Limb (tissue), 2 donors: ENCODE results near the gene DLL4.

Experiments used
- DNase-seq, 2 donors: peaks; one replicate each; pipeline ENCODE4 v3.0.0-alpha.2; 2016; ENCODE audit errors: extremely low spot score in 2 of 2

DLL4 gene

DNA sequence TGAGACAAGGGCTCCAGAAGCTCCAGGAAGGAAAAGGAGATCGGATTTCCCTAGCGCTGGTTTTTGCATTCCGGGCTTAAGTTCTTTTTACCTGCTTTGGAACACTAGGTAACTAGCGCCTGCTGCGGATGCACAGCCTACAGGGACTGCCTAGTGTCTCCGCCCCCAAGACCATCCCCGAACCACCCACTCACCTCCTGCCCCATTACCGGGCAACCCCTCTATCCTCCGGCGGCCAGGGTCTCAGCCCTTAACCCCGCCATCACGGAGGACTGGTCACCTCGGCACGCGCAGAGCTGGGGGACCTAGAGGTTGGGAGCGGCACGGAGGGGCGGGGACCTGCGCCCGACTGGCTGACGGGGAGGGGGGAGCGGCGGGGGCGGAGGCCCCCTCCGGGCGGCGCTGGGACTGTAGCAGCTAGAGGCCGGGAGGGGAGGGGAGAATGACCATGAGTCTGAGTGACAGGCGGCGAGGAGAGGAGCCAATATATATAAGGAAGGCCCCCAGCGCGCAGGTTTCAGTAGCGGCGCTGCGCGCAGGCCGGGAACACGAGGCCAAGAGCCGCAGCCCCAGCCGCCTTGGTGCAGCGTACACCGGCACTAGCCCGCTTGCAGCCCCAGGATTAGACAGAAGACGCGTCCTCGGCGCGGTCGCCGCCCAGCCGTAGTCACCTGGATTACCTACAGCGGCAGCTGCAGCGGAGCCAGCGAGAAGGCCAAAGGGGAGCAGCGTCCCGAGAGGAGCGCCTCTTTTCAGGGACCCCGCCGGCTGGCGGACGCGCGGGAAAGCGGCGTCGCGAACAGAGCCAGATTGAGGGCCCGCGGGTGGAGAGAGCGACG lies at the start of gene DLL4:
DLL4 (plus strand) TSS at position 520 of the 839 bp plus-strand sequence. CDS start 329 bp downstream, outside the sequence.
- DNase-seq, result peak; percentile 30 to 74

DNA sequence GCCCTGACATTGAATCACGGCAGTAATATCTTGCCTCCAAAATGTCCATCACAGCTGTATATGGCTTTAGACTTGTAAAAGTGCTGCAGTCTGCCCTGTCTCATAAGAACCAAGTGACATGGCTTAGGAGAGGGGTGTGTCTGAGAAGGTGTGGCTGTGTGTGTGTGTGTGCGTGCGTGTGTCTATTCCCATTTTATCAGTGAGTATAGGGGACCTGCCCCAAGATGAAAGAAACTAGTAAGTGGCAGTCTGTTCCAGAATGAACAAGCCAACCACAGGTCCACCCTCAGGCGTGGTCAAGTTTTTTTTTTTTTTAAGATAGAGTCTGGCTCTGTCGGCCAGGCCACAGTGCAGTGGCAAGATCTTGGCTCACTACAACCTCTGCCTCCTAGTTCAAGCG lies 49.5 kb upstream of the DLL4 start:
- no peak for DNase-seq

DNA sequence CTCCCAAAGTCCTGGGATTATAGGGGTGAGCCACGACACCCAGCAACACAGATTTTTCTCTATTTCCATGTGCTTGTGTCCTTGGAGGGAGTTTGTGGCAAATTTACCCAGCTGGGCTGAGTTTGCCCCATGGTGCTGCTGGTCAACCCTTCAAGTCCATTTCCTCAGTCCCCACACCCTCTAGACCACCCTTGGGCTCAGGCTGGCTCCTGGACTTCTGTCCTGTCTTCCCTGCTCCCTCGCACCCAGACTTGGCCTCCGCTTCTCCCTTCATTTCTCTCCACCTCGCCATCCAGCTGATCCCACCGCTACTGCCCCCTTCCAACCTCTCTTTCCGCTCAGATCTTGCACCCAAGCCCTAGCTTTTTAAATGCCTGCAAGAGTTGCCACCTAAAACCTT lies 47.8 kb upstream of the DLL4 start:
- DNase-seq, result no peak

DNA sequence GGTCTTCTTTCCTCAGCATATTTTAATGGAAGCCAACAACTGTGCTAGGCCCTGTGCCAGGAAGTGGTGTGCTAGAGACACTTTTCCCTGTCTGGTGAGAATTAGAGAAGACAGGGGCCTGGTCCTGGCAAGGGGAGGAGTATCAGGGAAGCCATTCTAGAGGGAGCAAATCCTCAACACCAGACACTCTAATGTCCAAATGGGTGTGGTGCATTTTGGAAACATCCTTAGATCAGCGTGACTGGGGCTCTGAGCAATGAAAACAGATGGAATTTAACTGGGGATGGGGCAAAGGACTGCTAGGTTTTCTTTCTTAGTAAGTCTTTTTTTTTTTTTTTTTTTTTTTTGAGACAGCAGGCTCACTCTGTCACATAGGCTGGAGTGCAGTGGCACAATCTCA lies 42.6 kb upstream of the DLL4 start:
- no peak for DNase-seq

DNA sequence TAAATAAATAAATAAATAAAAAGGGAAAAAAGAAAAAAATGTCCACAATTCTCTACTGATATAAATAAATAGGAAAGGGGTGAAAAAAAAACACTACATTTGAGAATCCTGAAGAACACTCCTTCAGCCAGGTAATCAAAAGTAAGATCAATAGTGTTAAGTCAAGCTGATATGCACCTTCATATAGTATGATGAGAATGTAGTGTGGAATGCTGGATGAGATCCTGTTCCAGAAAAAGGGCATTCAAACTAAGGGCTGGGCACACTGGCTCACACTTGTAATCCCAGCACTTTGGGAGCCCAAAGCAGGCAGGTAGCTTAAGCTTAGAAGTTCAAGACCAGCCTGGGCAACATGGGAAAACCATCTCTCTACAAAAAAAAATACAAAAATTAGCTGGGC lies 40.0 kb upstream of the DLL4 start:
- no peak for DNase-seq

DNA sequence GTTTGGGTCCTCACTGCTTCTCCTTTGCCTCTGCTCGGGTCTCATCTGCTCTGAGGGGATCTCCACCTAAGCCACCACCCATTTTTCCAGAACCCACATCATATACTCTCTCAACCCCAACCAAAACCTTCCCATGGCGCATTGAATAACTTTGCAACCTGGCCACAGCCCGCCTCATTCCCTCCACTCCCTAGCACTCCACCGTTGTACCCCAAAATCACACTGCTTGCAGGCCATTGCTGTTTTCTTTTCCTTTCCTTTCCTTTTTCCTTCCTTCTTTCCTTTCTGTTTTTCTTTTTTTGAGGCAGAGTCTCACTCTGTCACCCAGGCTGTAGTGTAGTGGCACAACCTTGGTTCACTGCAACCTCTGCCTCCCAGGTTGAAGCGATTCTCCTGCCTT lies 38.0 kb upstream of the DLL4 start:
- DNase-seq, result no peak

DNA sequence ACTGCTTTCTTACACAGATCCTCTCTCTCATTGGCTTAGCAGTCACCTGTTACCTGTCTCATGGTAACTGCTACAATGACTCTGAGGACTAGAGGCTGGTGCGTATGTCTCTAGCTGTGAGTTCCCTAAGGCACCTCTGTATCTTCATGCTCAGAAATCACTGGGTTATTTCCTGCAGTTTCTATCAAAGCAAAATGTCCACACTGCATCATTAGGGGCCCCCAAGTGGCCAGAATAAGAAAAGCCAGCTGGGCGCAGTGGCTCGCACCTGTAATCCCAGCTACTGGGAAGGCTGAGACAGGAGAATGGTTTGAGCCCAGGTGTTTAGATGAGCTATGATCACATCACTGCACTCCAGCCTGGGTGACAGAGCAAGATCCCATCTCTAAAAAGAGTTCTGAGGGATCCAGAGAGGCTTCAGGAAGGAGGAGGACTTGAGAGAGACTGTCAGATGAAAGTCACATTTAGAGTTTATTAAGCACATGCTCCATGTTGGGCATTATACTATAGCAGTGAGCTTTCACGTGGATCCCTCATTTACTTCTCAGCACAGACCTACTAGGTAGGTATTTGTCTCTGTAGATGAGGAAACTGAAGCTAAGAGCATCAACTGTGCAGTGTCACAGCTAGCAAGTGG lies 37.2 kb upstream of the DLL4 start:
- no peak for DNase-seq

DNA sequence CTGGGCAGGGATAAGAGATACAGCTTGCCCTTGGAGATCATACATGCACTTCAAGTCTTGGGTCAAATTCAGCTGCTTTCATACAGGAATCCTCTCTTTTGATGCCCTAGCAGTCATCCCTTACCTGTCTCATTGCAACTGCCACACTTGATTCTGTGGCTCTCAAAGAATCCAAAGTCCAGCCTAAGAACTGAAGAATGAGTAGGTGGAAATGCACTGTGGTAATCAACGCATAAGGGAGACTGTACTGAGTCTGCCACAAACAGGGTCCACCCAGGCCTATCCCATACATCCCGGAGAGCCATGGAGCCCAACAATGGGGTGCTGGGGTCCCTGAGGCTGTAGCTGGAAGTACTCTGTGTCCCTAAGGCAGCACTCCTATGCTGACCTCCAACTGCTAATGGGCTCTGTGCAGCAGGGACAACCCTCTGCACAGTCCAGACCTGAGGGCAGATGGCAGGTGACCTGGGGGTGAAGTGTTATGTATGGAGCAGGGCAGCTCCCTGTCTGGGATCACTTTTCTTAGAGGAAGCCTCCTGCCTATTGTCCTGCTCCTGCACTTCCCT lies 36.6 kb upstream of the DLL4 start:
- DNase-seq, result no peak

DNA sequence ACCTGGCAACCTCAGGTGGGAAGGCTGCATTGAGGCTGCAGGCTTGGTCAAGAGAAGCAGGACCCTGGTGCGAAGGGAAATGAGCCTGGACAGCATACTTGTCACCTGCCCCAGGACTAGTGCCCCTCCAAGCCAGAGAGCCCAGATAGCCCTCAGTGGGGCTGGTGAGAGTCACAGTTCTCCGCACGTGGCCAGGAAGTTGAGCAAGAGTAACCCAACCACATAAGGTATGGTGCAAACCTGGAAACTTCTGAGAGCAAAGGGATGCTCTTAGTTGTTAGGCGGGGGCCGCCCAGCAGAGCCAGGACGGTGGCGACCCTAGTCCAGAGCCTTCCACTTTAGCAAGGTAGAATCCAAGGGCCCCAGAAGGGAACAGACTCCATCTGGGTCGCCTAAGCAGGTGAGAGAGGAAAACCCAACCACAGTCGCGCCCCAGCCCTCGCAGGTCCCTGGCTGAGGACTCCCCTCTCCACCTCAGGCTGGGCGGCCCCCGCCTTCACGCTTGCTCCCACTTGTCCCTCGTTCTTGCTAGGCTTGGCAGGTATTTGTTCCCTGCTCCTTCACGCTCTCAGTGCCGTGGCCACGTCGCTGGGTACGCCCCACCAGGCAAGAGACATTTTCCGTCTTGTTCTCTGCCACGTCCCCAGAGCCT lies 36.0 kb upstream of the DLL4 start:
- no peak for DNase-seq

DNA sequence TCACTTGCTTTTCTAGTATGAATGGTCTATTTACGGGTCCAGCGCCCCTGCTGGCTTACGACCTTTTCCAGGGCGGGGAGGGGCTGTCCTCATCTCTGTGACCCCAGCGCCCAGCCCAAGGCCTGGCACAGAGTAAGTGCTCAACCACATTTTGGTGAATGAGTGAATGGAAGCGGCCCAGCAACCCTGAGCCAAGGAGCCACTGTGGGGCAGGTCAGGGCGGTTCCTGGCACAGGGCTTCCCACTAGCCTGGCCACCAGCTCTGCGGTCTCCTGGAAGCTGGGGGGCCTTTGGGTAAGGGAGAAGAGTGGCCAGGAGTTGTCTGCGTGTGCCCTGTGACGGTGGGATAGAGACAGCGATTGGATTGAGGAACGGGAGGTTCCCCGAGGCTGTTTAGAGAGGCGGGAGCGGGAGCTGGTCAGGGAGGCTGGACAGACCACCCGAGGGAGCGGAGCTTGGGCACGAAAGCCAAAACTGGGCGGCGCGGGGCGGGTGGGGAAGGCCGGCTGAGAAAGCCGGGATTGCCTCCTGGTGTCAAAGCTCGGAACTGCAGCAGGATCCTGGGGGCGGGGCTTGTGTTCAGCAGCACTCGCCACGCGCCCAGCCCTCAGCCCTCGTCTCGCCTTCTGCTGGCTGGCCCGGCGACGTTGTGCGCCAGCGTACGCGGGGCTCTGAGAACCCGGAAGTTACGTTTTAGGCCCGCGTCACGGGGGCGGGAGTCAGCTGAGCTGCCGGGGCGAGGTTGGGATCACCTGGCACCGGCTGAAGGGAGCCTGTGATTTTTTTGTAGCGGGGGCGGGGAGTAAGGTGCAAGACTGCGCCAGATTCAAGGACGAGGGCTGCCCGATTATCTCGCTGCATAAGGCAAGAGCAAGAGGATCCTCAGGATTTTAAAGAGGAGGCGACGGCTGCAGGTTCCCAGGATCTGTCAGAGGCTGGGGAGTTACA lies 35.1 kb upstream of the DLL4 start, which contains the start of gene VPS18:
VPS18 (plus strand) TSS at position 718 of the 948 bp plus-strand sequence. CDS start 319 bp downstream, outside the sequence.
- peak; percentile 96 to 100 for DNase-seq

DNA sequence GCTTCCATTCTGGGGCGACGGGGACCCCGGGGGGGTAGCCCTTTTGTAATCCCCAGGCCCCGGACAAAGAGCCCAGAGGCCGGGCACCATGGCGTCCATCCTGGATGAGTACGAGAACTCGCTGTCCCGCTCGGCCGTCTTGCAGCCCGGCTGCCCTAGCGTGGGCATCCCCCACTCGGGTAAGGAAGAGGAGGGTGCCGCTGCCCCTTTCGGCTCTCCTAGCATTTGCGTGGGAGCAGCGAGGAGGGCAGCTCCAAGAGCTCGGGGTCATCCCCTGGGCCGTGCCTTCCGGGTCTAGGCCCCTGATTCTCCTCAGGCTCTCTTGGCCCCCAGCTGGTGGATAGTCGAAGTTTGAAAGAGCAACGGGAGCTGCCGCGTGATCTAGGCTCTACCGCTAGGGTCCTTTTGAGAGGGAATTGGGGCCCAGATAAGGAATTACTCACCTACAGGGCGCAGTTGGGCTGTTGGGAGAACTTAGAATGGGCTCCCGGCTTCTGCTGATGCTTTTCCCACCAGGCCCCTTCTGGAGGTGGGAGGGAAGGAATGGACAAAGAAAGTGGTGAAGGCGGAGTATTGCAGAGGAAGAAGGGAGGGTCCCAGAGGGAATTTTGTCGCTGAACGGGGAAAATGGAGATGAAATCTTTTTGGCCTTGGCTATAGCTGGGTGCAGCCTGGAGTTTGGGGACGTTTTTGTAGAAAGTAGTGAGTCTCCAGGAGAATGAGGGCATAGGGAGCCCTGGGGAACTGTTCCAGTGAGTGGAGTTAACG lies 34.3 kb upstream of the DLL4 start:
- peak in 1 of 2 donors; percentile 69 for DNase-seq

DNA sequence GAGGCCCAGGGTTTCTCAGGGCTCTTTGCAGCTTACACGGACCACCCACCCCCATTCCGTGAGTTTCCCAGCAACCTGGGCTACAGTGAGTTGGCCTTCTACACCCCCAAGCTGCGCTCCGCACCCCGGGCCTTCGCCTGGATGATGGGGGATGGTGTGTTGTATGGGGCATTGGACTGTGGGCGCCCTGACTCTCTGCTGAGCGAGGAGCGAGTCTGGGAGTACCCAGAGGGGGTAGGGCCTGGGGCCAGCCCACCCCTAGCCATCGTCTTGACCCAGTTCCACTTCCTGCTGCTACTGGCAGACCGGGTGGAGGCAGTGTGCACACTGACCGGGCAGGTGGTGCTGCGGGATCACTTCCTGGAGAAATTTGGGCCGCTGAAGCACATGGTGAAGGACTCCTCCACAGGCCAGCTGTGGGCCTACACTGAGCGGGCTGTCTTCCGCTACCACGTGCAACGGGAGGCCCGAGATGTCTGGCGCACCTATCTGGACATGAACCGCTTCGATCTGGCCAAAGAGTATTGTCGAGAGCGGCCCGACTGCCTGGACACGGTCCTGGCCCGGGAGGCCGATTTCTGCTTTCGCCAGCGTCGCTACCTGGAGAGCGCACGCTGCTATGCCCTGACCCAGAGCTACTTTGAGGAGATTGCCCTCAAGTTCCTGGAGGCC lies 29.5 kb upstream of the DLL4 start:
- no peak for DNase-seq

DNA sequence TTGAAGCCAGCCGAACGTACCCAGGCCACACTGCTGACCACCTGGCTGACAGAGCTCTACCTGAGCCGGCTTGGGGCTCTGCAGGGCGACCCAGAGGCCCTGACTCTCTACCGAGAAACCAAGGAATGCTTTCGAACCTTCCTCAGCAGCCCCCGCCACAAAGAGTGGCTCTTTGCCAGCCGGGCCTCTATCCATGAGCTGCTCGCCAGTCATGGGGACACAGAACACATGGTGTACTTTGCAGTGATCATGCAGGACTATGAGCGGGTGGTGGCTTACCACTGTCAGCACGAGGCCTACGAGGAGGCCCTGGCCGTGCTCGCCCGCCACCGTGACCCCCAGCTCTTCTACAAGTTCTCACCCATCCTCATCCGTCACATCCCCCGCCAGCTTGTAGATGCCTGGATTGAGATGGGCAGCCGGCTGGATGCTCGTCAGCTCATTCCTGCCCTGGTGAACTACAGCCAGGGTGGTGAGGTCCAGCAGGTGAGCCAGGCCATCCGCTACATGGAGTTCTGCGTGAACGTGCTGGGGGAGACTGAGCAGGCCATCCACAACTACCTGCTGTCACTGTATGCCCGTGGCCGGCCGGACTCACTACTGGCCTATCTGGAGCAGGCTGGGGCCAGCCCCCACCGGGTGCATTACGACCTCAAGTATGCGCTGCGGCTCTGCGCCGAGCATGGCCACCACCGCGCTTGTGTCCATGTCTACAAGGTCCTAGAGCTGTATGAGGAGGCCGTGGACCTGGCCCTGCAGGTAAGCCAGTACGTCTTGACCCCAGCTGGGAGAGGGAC lies 28.7 kb upstream of the DLL4 start:
- DNase-seq, result no peak

DNA sequence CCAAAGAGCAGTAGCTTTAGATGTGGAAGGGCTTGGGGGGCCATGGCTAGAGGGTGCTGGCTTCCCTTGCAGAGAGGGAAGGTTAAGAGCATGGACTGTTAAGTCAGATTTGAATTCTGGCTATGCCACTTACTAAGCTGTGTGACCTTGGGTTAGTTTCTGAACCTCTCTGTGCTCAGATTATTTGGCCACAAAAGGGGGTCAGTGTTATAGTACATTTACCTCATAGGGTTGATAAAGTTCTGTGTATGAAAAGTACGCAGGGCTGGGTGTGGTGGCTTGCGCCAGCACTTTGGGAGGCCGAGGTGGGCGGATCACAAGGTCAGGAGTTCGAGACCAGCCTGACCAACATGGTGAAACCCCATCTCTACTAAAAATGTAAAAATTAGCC lies 28.1 kb upstream of the DLL4 start:
- DNase-seq, result no peak

DNA sequence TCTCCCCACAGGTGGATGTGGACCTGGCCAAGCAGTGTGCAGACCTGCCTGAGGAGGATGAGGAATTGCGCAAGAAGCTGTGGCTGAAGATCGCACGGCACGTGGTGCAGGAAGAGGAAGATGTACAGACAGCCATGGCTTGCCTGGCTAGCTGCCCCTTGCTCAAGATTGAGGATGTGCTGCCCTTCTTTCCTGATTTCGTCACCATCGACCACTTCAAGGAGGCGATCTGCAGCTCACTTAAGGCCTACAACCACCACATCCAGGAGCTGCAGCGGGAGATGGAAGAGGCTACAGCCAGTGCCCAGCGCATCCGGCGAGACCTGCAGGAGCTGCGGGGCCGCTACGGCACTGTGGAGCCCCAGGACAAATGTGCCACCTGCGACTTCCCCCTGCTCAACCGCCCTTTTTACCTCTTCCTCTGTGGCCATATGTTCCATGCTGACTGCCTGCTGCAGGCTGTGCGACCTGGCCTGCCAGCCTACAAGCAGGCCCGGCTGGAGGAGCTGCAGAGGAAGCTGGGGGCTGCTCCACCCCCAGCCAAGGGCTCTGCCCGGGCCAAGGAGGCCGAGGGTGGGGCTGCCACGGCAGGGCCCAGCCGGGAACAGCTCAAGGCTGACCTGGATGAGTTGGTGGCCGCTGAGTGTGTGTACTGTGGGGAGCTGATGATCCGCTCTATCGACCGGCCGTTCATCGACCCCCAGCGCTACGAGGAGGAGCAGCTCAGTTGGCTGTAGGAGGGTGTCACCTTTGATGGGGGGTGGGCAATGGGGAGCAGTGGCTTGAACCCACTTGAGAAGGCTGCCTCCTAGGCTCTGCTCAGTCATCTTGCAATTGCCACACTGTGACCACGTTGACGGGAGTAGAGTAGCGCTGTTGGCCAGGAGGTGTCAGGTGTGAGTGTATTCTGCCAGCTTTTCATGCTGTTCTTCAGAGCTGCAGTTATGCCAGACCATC lies 26.3 kb upstream of the DLL4 start:
- DNase-seq, result no peak

DNA sequence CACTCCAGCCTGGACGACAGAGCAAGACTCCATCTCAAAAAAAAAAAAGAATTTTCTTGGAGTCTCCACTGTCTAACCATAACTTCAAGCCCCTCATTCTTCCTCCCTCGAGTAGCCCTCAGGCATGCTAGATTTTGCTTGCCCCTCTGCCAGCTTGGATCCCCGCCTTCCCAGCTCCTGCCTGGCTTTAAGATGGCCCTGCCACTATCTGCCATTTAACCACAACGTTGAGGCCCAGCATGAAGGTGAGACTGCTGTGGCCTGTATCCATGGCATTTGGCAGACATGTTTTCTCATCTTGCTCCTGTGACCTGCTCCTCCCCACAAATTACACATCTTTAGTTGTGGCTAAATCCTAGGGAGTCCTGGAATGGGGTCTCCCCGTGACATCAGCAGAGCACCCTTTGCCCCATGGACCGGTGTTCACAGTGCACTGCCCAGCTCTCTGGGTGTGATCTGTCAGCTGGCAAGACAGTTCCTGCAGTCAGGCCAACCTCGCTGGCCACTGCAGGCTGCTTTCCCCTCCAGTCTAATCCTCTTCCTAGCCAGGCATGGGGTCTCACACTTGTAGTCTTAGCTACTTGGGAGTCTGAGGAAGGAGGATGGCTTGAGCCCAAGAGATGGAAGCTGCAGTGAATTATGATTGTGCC lies 24.5 kb upstream of the DLL4 start:
- peak in 1 of 2 donors; percentile 23 for DNase-seq
